Myocyte (in vitro differentiated cells): Measurements from ENCODE around the gene HSPD1. TPM values are rescaled to one million over a fixed set of nuclear protein-coding genes. Genes with fewer than 3 reads are reported as not detected.

Experiments used
- DNase-seq: peaks from one replicate; pipeline ENCODE4 v3.0.0-alpha.2; 2012; ENCODE audit warnings: low read depth
- polyA plus RNA-seq: library from polyadenylated mRNA; unstranded; fragments of >200 nt; gene quantifications from one replicate; pipeline ENCODE4 v1.2.1, GENCODE V29; 2012; ENCODE audit warnings: missing spikeins
- total RNA-seq: library from RNA; depleted of rRNA; stranded (reverse); fragments of >200 nt; gene quantifications from 2 replicates; pipeline ENCODE4 v1.2.3, GENCODE V29; 2014

The HSPD1 gene
- 119 and 133 TPM in 2 replicates for total RNA-seq
- polyA plus RNA-seq = 74.9 TPM

- peak; percentile 100 for DNase-seq
Measured at GRCh38 chr2:197499594-197500502, at the start of gene HSPD1, which contains the start of gene HSPE1. HSPD1 (minus strand) TSS chr2:197499840; CDS start chr2:197498848, 992 bp downstream. HSPE1 (plus strand) TSS chr2:197500379; CDS start chr2:197500437, 58 bp downstream.

- DNase-seq = no peak
Measured at GRCh38 chr2:197548582-197548981, 48.9 kb upstream of the HSPD1 start.

- no peak for DNase-seq
Measured at GRCh38 chr2:197547163-197547900, 47.7 kb upstream of the HSPD1 start.

GRCh38 chr2:197543206-197543605 lies 43.6 kb upstream of the HSPD1 start:
- no peak for DNase-seq

GRCh38 chr2:197539734-197540133 lies 40.1 kb upstream of the HSPD1 start:
- DNase-seq = no peak

- DNase-seq = no peak
Measured at GRCh38 chr2:197538412-197538811, 38.8 kb upstream of the HSPD1 start.

- DNase-seq = no peak
Measured at GRCh38 chr2:197517150-197517549, 17.5 kb upstream of the HSPD1 start.

- DNase-seq = peak; percentile 34
Measured at GRCh38 chr2:197516393-197516761, 16.7 kb upstream of the HSPD1 start.

GRCh38 chr2:197515739-197516392 lies 16.2 kb upstream of the HSPD1 start, which contains the start of gene MOB4:
MOB4 (plus strand) TSS chr2:197516066; CDS start chr2:197516087, 21 bp downstream.
- peak; percentile 97 for DNase-seq

GRCh38 chr2:197515315-197515738 lies 15.7 kb upstream of the HSPD1 start:
- DNase-seq = peak; percentile 63

- no peak for DNase-seq
Measured at GRCh38 chr2:197514754-197515153, 15.1 kb upstream of the HSPD1 start.

- no peak for DNase-seq
Measured at GRCh38 chr2:197513915-197514314, 14.3 kb upstream of the HSPD1 start.

- no peak for DNase-seq
Measured at GRCh38 chr2:197506658-197507057, 7.0 kb upstream of the HSPD1 start.

GRCh38 chr2:197504512-197504911 lies 4.9 kb upstream of the HSPD1 start:
- DNase-seq = no peak

GRCh38 chr2:197504000-197504399 lies 4.4 kb upstream of the HSPD1 start:
- no peak for DNase-seq

- no peak for DNase-seq
Measured at GRCh38 chr2:197502685-197503084, 3.0 kb upstream of the HSPD1 start.

GRCh38 chr2:197502201-197502600 lies 2.6 kb upstream of the HSPD1 start:
- no peak for DNase-seq

- peak; percentile 9 for DNase-seq
Measured at GRCh38 chr2:197500503-197501131, 977 bp upstream of the HSPD1 start.

GRCh38 chr2:197498937-197499593 lies 575 bp downstream of the HSPD1 start:
- DNase-seq = peak; percentile 44

- DNase-seq = no peak
Measured at GRCh38 chr2:197498235-197498936, 1.3 kb downstream of the HSPD1 start.
